Small intestine (tissue), 7 donors: Measurements from ENCODE around the gene OXCT1. TPM values are rescaled to one million over a fixed set of nuclear protein-coding genes. Genes with fewer than 3 reads are reported as not detected.

Experiments used
- DNase-seq, 2 donors: peaks; one replicate each; pipeline versions ENCODE4 v3.0.0 to v3.0.0-alpha.2; 2013
- FAIRE-seq: peaks from 2 replicates; lab custom pipeline; 2012; peaks lifted over from hg19 to GRCh38; lab: Jason Lieb, UNC
- H3K27ac ChIP-seq, 3 donors: one replicate each; pipeline ENCODE4 v1.5.1; 2013; ENCODE audit warnings: low read length in 2 of 3, mild to moderate bottlenecking in 2 of 3, control low read depth in 1 of 3, inconsistent platforms in 1 of 3, low read depth in 1 of 3, moderate library complexity in 1 of 3
- H3K27me3 ChIP-seq, 3 donors: one replicate each; pipeline ENCODE4 v1.6.1; 2013; ENCODE audit warnings: low read length in 3 of 3, inconsistent platforms in 1 of 3; ENCODE audit not compliant: control insufficient read depth in 3 of 3, insufficient read depth in 3 of 3
- H3K36me3 ChIP-seq, 3 donors: one replicate each; pipeline ENCODE4 v1.6.1; 2013; ENCODE audit warnings: low read length in 3 of 3, inconsistent platforms in 1 of 3, low read depth in 1 of 3, mild to moderate bottlenecking in 1 of 3, moderate library complexity in 1 of 3; ENCODE audit not compliant: control insufficient read depth in 3 of 3, insufficient read depth in 2 of 3
- H3K4me1 ChIP-seq, 3 donors: one replicate each; pipeline ENCODE4 v1.6.1; 2013; ENCODE audit warnings: low read length in 2 of 3, inconsistent platforms in 1 of 3, low read depth in 1 of 3, mild to moderate bottlenecking in 1 of 3, moderate library complexity in 1 of 3; ENCODE audit not compliant: control insufficient read depth in 3 of 3, insufficient read depth in 2 of 3
- H3K4me3 ChIP-seq, 3 donors: one replicate each; pipeline ENCODE4 v1.5.1; 2013; ENCODE audit warnings: low read length in 3 of 3, control low read depth in 1 of 3, inconsistent platforms in 1 of 3, low read depth in 1 of 3, mild to moderate bottlenecking in 1 of 3, moderate library complexity in 1 of 3
- H3K9me3 ChIP-seq, 2 donors: one replicate each; pipeline ENCODE4 v1.6.1; 2013; ENCODE audit warnings: low read depth in 1 of 2, low read length in 1 of 2; ENCODE audit not compliant: control insufficient read depth in 2 of 2, insufficient read depth in 1 of 2
- WGBS, 3 donors: extraction: QIAGEN DNeasy Blood & Tissue Kit; methylation state at CpG; one replicate each; pipeline ENCODE4 v1.1.7; 2013; 5-methylcytosine and 5-hydroxymethylcytosine counted together
- polyA plus RNA-seq, 4 donors: library from polyadenylated mRNA; stranded (reverse) in 3 of 4; unstranded in 1 of 4; fragments of 200-250 nt in 3 of 4; fragments of 120-200 nt in 1 of 4; gene quantifications; one replicate each; pipeline versions ENCODE4 v1.2.1 to v1.2.3, GENCODE V29; 2013
- donor health status: healthy with polysubstance abuse.
- donor health status: control.
- donor health status: control.
- donor health status: Bipolar disorder and iron deficiency.
- donor health status: healthy.

Gene OXCT1
- polyA plus RNA-seq, 4 donors: 2.9 to 29.8 (median 11.2) TPM

DNA sequence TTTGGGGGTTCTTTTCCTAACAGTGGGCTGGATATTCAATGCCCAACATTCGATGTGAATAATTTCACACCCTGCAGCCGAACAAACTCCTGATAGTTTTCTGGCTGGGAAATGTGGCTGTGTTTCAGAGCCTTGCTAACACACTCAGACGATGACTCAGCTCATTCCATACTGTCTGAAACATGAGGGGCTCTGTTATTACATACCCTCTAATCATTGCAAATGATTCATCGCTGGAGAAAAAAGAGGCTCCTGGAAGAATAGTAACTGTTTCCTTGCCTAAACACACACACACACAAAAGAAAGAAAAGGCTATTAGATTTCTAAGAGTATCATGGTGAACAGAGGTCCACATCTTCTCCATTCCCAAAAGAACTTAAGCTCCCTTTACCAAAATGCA lies 75.8 kb downstream of the OXCT1 start:
- Histone ChIP-seq H3K27me3 (no peaks in the 10 kb centered on the region), H3K9me3 (no peaks in the 10 kb centered on the region), H3K4me3 (no peak overlapping the region), H3K36me3 (no peaks in the 10 kb centered on the region), H3K4me1 (no peaks in the 10 kb centered on the region), H3K27ac (no peak overlapping the region)
- FAIRE-seq (no peak), DNase-seq (peak in 1 of 2 donors; percentile 5)
- 65 to 80% (median 78%) methylated on average over 4 of the region's 4 CpGs for WGBS, 3 donors

DNA sequence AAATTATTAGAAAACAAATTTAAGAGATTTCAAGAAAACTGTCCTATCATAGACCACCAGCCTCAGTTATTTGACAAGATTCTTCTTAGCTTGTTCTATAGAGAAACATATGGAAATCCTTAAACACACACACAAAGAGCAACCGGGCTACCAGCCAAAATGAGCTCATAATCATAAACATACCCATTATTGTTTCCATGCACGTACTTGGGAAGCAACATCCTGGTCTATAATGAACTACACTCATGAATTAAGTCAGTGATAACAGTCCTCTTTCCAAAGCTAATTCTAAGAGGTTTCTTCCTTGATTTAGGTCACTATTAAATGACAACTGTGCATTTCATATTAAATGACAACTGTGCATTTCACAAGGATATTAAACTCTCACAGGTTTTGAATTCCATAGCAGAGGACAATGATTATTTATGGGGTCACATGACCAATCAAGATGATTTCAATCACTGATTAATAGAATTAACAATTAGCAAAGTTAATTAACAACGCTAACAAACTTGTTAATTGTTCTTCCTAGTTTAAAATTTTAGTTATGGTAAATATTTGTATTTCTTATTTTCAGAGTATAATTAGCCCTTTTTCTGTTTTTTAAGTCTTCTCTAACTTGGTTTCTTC lies 77.0 kb downstream of the OXCT1 start:
- no peak for FAIRE-seq
- Histone ChIP-seq H3K27ac (no peak overlapping the region), H3K27me3 (no peaks in the 10 kb centered on the region), H3K4me1 (no peaks in the 10 kb centered on the region), H3K9me3 (no peaks in the 10 kb centered on the region), H3K4me3 (no peak overlapping the region), H3K36me3 (no peaks in the 10 kb centered on the region)
- 44 to 55% (median 50%) methylated on average over 3 of the region's 3 CpGs for WGBS, 3 donors
- peak; percentile 16 to 22 for DNase-seq

DNA sequence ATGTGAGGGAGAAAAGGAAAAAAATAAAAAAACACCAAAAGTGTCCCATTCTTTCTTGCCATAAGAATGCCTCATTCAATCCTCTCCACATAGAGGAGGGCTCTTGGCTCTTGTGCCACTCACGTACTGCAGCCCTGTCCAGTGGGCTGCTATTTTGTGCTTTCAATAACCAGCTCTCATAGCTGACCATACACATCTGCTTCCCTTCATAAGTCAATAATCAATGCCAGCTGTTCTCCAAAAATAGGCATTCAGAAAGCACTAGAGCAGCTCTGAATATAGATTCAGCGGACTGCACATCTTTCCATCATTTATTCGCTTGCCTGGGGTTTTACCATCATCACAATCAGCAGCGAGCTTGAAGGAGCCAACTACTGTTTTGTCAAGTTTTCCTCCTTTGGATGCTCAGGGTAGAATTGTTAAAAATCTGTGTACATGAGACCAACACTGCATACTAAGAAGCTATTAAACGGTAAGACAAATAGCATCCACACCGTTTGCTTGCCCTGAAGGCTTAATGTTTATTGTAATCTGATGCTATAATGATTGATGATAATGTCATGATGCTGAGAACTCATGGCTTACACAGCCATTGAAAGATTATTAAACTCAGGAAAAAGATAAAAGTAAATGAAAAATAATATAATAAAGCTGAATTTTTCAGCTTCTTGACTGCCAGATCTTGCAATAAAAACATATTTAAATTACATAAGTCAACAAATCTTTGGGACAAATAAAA lies 80.0 kb downstream of the OXCT1 start:
- 74 to 90% (median 85%) methylated on average over 6 of the region's 6 CpGs for WGBS, 3 donors
- FAIRE-seq: no peak
- Histone ChIP-seq H3K36me3 (no peaks in the 10 kb centered on the region), H3K4me3 (no peak overlapping the region), H3K4me1 (no peaks in the 10 kb centered on the region), H3K27ac (no peak overlapping the region), H3K9me3 (no peaks in the 10 kb centered on the region), H3K27me3 (no peaks in the 10 kb centered on the region)
- no peak for DNase-seq

GRCh38 chr5:41789434-41789833 lies 80.8 kb downstream of the OXCT1 start:
- Histone ChIP-seq H3K27me3 (no peaks in the 10 kb centered on the region), H3K4me1 (no peaks in the 10 kb centered on the region), H3K27ac (no peak overlapping the region), H3K4me3 (no peak overlapping the region), H3K9me3 (no peaks in the 10 kb centered on the region), H3K36me3 (no peaks in the 10 kb centered on the region)
- no peak for FAIRE-seq
- WGBS, 3 donors: 95 to 100% (median 97%) methylated on average over 1 of the region's 1 CpG
- DNase-seq: no peak

DNA sequence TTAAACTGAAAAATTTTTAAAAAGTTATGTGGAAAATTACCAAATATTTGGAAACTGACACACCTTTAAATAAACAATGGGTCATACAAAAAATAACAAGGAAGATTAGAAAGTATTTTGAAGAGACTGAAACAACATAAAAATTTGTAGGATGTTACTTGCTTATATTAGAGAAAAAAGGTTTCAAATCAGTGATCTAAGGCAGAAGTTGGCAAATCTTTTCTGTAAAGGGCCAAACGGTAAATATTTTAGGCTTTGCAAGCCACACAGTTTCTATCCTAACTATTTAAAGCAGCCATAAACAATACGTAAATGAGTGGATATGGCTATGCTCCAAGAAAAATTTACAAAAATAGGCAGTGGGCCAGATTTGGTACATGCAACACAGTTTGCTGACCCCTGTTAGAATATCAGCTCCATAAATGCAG lies 81.3 kb downstream of the OXCT1 start:
- Histone ChIP-seq H3K27me3 (no peaks in the 10 kb centered on the region), H3K4me3 (no peak overlapping the region), H3K4me1 (no peaks in the 10 kb centered on the region), H3K9me3 (no peaks in the 10 kb centered on the region), H3K27ac (no peak overlapping the region), H3K36me3 (no peaks in the 10 kb centered on the region)
- 52 to 76% (median 65%) methylated on average over 2 of the region's 2 CpGs for WGBS, 3 donors
- peak in 1 of 2 donors; percentile 6 for DNase-seq
- no peak for FAIRE-seq

GRCh38 chr5:41787265-41787664 lies 83.0 kb downstream of the OXCT1 start:
- WGBS, 3 donors: 93 to 100% (median 94%) methylated on average over 2 of the region's 2 CpGs
- H3K4me1 ChIP-seq: no peaks in the 10 kb centered on the region
- no peaks in the 10 kb centered on the region for H3K27me3 ChIP-seq
- no peaks in the 10 kb centered on the region for H3K9me3 ChIP-seq
- H3K27ac ChIP-seq: no peak overlapping the region
- DNase-seq (no peak), FAIRE-seq (no peak)
- no peak overlapping the region for H3K4me3 ChIP-seq
- no peaks in the 10 kb centered on the region for H3K36me3 ChIP-seq

- FAIRE-seq (no peak), DNase-seq (no peak)
- Histone ChIP-seq H3K27me3 (no peaks in the 10 kb centered on the region), H3K4me1 (no peaks in the 10 kb centered on the region), H3K9me3 (no peaks in the 10 kb centered on the region), H3K36me3 (no peaks in the 10 kb centered on the region), H3K4me3 (no peak overlapping the region), H3K27ac (no peak overlapping the region)
Observed at GRCh38 chr5:41785061-41785460, 85.2 kb downstream of the OXCT1 start.

DNA sequence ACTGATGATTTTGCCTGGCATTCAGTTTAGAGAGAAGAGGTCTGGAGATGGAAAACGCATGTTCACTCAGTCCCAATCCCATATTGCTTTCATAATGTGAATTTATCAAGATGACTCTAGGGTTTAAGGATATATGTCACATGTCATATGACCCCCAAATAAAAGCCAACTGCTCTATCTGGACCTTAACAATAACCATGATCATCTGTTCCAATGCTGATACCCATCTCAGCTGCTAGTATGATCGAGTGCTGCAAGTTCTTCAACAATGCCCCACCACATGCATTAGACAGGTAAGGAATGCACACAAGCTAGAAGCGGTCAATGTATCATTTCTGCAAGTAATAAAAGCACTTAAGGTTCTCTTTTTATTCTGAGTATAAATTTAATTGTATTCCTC lies 91.8 kb downstream of the OXCT1 start:
- no peak overlapping the region for H3K4me3 ChIP-seq
- H3K27me3 ChIP-seq: no peaks in the 10 kb centered on the region
- no peak for DNase-seq
- H3K27ac ChIP-seq: no peak overlapping the region
- WGBS, 3 donors: 91 to 94% (median 91%) methylated on average over 3 of the region's 3 CpGs
- peaks cover 0 to 2% (median under 1%) of the 10 kb centered on the region in 3 donors for H3K36me3 ChIP-seq
- no peaks in the 10 kb centered on the region for H3K4me1 ChIP-seq
- H3K9me3 ChIP-seq: no peaks in the 10 kb centered on the region
- no peak for FAIRE-seq
